Right lobe of liver (tissue), 6 donors: ENCODE data around the gene BTBD16. TPM values are rescaled to one million over a fixed set of nuclear protein-coding genes. Genes with fewer than 3 reads are reported as not detected.

Experiments used
- ATAC-seq, 4 donors: fragments of 200-7000 bp; cut with Tn5 transposase; one replicate each; pipeline ENCODE4 v1.9.1; 2020; ENCODE audit warnings: mild to moderate bottlenecking in 4 of 4, moderate library complexity in 4 of 4
- DNase-seq, 3 donors: peaks; one replicate each; pipeline ENCODE4 v3.0.0-alpha.2; 2020
- H3K27ac ChIP-seq, 3 donors: fragments of 200-600 bp; one replicate each; pipeline ENCODE4 v1.8.0; 2022
- H3K27me3 ChIP-seq, 2 donors: fragments of 200-600 bp; one replicate each; pipeline ENCODE4 v1.8.0; 2022
- H3K36me3 ChIP-seq, 4 donors: fragments of 200-600 bp; sonication (generic) in 1 of 4; one replicate each; pipeline versions ENCODE4 v1.5.1 to v1.8.0; 2017 to 2022; ENCODE audit warnings: control low read depth in 1 of 4
- H3K4me1 ChIP-seq, 4 donors: fragments of 200-600 bp; sonication (generic) in 1 of 4; one replicate each; pipeline versions ENCODE4 v1.5.1 to v1.8.0; 2017 to 2022; ENCODE audit warnings: control low read depth in 1 of 4
- H3K4me3 ChIP-seq, 3 donors: fragments of 200-600 bp; one replicate each; pipeline ENCODE4 v1.8.0; 2022
- H3K9me3 ChIP-seq, 4 donors: fragments of 200-600 bp; sonication (generic) in 1 of 4; one replicate each; pipeline versions ENCODE4 v1.5.1 to v1.8.0; 2017 to 2022; ENCODE audit warnings: control low read depth in 1 of 4
- POLR2A ChIP-seq: fragments of 450-650 bp; IDR thresholded peaks from one replicate; pipeline ENCODE4 v1.6.1; 2017; ENCODE audit warnings: antibody characterized with exemption, mild to moderate bottlenecking
- WGBS: methylation state at CpG from one replicate; pipeline ENCODE4 v1.1.6; 2018; ENCODE audit warnings: low coverage, low lambda C conversion rate; ENCODE audit not compliant: insufficient coverage; ENCODE audit errors: missing lambda C conversion rate; 5-methylcytosine and 5-hydroxymethylcytosine counted together
- intact Hi-C, 2 donors: fragments of 100-400 bp; cut with DNase I; formaldehyde crosslinking; loops; one replicate each; pipeline versions ENCODE4 v1.11.2 to v1.14.1; 2022
- total RNA-seq, 6 experiments: library from RNA; depleted of rRNA in 2 of 6; stranded (reverse); fragments of >200 nt in 2 of 6; fragmentation: NEBNext Ultra II Directional in 3 of 6; extraction: Animal tissue kit (Norgen Biotek cat#: 25700) in 3 of 6; gene quantifications; one replicate each; pipeline versions ENCODE4 v1.1.0 to v1.2.4, GENCODE V29; 2016 to 2023
- TF ChIP-seq, protein P1 (sequence below), 4 donors: fragments of 200-600 bp in 3 of 4; fragments of 450-650 bp in 1 of 4; IDR thresholded peaks; one replicate each; pipeline versions ENCODE4 v1.5.1 to v1.8.0; 2016 to 2022; ENCODE audit warnings: antibody characterized with exemption in 4 of 4, mild to moderate bottlenecking in 2 of 4
- donor health status: DM: no; HTN: yes; CAD: no.
- donor health status: DM: no; HTN: no; CAD: no.
- donor health status: DM: no; HTN: no; CAD: no.
- donor health status: DM: no; HTN: yes; CAD: no.
- donor health status: DM: no; HTN: yes; CAD: no.

The BTBD16 gene
- total RNA-seq, 6 experiments from 2014 or later, result 0.98 to 3.0 (median 2.0) TPM

DNA sequence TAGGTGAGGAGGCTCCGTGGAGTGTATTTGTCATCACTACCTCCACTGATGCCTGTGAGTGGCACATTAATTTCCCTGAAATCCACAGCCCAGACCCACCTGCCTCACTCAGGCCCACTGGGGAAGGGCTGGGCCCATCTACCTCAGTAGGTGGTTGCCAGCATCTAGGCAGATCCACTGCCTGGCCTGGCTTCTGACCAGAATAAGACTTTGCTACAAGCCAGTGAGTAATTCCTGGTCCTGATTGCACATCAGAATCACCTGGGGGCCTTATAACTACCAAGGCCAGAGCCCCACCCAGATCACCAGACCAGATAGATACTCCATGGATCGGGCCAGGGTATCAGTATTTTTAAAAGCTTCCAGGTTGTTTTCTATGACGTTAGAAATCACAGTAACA, 65.9 kb downstream of the BTBD16 start:
- WGBS, result 81% methylated on average over 3 of the region's 3 CpGs
- H3K4me1 ChIP-seq, result no peaks in the 10 kb centered on the region
- no peaks in the 10 kb centered on the region for H3K27me3 ChIP-seq
- ATAC-seq (no peak), DNase-seq (no peak)
- H3K4me3 ChIP-seq, result no peak overlapping the region
- intact Hi-C loops, result no loop called here
- H3K36me3 ChIP-seq, result no peaks in the 10 kb centered on the region
- TF ChIP-seq, protein P1, sequence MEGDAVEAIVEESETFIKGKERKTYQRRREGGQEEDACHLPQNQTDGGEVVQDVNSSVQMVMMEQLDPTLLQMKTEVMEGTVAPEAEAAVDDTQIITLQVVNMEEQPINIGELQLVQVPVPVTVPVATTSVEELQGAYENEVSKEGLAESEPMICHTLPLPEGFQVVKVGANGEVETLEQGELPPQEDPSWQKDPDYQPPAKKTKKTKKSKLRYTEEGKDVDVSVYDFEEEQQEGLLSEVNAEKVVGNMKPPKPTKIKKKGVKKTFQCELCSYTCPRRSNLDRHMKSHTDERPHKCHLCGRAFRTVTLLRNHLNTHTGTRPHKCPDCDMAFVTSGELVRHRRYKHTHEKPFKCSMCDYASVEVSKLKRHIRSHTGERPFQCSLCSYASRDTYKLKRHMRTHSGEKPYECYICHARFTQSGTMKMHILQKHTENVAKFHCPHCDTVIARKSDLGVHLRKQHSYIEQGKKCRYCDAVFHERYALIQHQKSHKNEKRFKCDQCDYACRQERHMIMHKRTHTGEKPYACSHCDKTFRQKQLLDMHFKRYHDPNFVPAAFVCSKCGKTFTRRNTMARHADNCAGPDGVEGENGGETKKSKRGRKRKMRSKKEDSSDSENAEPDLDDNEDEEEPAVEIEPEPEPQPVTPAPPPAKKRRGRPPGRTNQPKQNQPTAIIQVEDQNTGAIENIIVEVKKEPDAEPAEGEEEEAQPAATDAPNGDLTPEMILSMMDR (IDR thresholded peaks at IDR 0.05), result no peak
- H3K27ac ChIP-seq, result no peak overlapping the region
- H3K9me3 ChIP-seq, result no peaks in the 10 kb centered on the region

DNA sequence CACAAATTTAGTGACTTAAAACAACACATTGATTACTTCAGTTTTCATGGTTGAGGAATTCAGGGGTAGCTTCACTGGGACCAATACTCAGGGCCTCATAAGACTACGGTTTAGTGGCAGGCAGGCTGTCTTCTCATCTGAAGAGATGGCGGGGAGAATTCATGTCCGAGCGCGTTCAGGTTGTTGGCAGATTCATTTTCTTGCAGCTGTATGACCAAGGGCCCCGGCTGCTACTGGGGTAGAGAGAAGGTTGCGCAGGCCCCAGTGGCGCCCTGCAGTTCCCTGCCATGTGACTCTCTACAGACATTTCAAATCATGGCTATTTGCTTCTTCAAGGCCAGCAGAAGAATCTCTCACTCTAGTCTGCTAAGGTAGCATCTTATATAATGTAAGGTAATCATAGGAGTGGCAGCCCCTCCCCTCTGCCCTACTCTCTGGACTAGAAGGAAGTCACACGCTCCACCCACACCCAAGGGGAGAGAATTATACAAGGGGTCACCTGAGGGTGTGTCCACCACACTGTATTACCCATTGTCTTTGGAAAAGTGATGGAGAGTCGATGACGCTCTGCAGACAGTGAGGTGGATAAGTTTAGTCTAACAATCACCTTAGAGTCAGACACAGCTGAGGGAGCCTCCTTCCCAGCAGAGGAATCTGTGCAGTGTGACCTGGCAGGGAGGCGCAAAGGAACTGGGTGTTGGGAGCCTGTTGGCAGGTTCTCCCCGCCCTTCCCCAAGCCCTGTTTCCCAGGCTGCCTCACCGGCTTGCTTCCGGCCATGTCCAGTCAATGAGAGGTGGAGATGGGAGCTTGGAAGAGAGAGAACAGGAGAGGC, 67.7 kb downstream of the BTBD16 start:
- 90% methylated on average over 3 of the region's 15 CpGs for WGBS
- no peak overlapping the region for H3K27ac ChIP-seq
- H3K36me3 ChIP-seq, result no peaks in the 10 kb centered on the region
- H3K4me3 ChIP-seq, result no peak overlapping the region
- no peaks in the 10 kb centered on the region for H3K9me3 ChIP-seq
- TF ChIP-seq POLR2A, result no peak
- TF ChIP-seq, protein P1 (IDR thresholded peaks at IDR 0.05), result no peak
- H3K4me1 ChIP-seq, result peaks cover 0 to 3% (median 0%) of the 10 kb centered on the region in 4 donors
- intact Hi-C loops, result no loop called here
- ATAC-seq (no peak), DNase-seq (no peak)
- no peaks in the 10 kb centered on the region for H3K27me3 ChIP-seq

DNA sequence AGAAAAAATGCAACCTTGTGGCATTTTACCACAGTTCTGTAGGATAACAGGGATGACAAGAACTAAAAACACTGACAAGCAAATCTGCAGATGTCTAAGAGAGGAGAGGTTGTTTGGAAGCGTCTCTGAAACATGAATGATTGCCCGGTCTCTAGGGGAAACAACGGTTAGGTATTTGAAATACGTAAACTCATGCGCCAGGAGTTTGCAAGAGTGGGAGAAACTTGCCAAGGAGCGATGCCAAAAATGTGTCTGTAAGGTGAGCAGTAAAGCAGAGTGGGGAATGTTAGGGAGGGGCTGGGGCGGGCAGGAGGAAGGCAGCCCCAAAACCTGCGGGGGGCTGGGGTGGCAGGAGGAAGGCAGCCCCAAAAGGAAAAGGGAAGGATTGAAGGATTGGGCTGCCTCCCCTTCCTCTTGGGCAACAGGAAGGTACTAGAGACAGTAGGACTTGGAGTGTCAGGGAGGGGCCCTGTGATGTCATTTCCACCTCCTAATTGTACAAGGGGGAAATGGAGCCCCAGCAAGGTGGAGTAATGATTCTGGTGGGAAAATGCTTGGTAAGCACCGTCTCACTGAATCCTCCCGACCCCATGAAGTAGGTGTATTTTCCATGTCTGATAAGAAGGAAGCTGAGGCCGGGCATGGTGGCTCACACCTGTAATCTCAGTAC, 70.2 kb downstream of the BTBD16 start:
- H3K27ac ChIP-seq, result no peak overlapping the region
- TF ChIP-seq, protein P1 (IDR thresholded peaks at IDR 0.05), result no peak
- no peak for TF ChIP-seq POLR2A
- no peak for DNase-seq
- no peaks in the 10 kb centered on the region for H3K9me3 ChIP-seq
- intact Hi-C loops, result no loop called here
- H3K27me3 ChIP-seq, result no peaks in the 10 kb centered on the region
- peaks cover 0 to 3% (median 0%) of the 10 kb centered on the region in 4 donors for H3K4me1 ChIP-seq
- 70% methylated on average over 8 of the region's 11 CpGs for WGBS
- no peaks in the 10 kb centered on the region for H3K36me3 ChIP-seq
- ATAC-seq, result no peak
- no peak overlapping the region for H3K4me3 ChIP-seq

DNA sequence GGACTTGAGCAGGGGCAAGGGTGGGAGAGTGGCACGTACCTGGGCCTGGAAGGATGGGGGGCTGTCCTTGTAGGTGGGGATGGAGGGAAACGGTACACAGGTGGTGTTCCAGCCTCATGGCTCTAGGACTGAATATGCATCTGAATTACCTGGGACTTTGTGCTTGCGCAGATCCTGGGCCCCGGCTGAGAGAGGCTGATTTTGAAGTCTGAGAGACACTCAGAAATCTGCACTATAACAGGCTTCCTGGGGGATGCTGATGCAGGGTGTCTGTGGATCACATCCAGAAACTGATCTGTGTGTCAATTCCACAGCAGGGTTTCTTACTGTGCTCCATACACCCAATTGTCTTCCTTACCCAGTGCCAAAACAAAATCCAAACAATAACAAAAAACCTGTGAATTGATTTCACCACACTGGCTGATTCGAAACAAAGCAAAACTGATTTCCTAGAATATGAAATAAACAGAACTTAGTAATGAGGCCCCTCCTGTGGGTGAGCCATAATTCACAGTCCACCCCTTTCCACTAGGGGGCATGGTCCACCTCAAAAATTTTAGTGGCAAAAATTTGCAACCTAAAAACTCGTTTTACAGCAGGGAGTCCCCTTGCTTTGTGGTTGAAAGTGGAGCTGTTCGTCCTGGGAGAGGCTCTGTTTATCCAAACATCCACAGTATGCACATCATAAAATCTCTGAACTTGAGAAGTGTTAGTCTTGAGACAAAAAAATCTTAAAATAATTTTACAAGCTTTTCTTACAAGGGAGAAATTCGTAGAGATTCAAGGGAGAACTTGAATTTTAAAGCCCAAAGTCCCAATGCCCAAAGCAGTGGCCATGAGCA, 71.4 kb downstream of the BTBD16 start:
- no peaks in the 10 kb centered on the region for H3K9me3 ChIP-seq
- no peaks in the 10 kb centered on the region for H3K36me3 ChIP-seq
- H3K27ac ChIP-seq, result no peak overlapping the region
- TF ChIP-seq, protein P1 (IDR thresholded peaks at IDR 0.05), result peak; percentile 76 to 84 (median 82)
- no peak for TF ChIP-seq POLR2A
- peak; percentile 74 to 87 (median 78) for ATAC-seq
- no peak overlapping the region for H3K4me3 ChIP-seq
- H3K4me1 ChIP-seq, result peaks cover 0 to 3% (median 0%) of the 10 kb centered on the region in 4 donors
- no peaks in the 10 kb centered on the region for H3K27me3 ChIP-seq
- 45% methylated on average over 6 of the region's 8 CpGs for WGBS
- intact Hi-C loops, result no loop called here
- DNase-seq, result peak in 1 of 3 donors; percentile 62
